ENCODE data around the gene FABP3.

The FABP3 gene

GRCh38 chr1:31318146-31318545 is 54.7 kb downstream of the FABP3 start:
- DNase-seq, result no peak

- no peak for DNase-seq
These were observed 57.0 kb downstream of the FABP3 start for GRCh38 chr1:31315902-31316301.
